OCI-LY7 (cell line): ENCODE results near the gene RAPGEF4. TPM values are rescaled to one million over a fixed set of nuclear protein-coding genes. Genes with fewer than 3 reads are reported as not detected.

Source experiments
- BruUV-seq: library from RNA; stranded (reverse); fragments of 400-500 nt; replicated peaks from 2 replicates; lab custom pipeline; 2021; lab: Mats Ljungman, UMichigan
- CTCF ChIA-PET: fragments of 300-600 bp; sonication (Branson Sonifier 250); formaldehyde crosslinking; loops from one replicate; lab custom pipeline; 2022; ENCODE audit warnings: antibody characterized with exemption; ENCODE audit not compliant: unreplicated experiment; lab: Charles Lee
- POLR2A ChIA-PET: fragments of 300-600 bp; sonication (Branson Sonifier 250); formaldehyde crosslinking; loops from one replicate; lab custom pipeline; 2022; ENCODE audit warnings: antibody characterized with exemption; lab: Charles Lee
- DNase-seq: peaks from one replicate; pipeline ENCODE4 v3.0.0-alpha.2; 2015; ENCODE audit warnings: low spot score
- H2AFZ ChIP-seq: fragments of 200-600 bp; sonication (generic), shearing (Covaris generic); 2 replicates; pipeline ENCODE4 v1.6.1; 2014; ENCODE audit warnings: mild to moderate bottlenecking, antibody characterized with exemption, low read length, moderate library complexity
- H3K27ac ChIP-seq: fragments of 200-600 bp; sonication (generic); 2 replicates; pipeline ENCODE4 v1.5.1; 2014; ENCODE audit warnings: mixed run types, low read depth, mild to moderate bottlenecking, moderate library complexity, low read length, inconsistent platforms; ENCODE audit not compliant: poor library complexity, severe bottlenecking
- H3K36me3 ChIP-seq: fragments of 200-600 bp; sonication (generic); 2 replicates; pipeline ENCODE4 v1.6.1; 2014; ENCODE audit warnings: mild to moderate bottlenecking, antibody characterized with exemption, low read length, moderate library complexity, mixed read lengths; ENCODE audit not compliant: insufficient read depth
- H3K4me1 ChIP-seq: fragments of 200-600 bp; sonication (generic); 2 replicates; pipeline ENCODE4 v1.5.1; 2014; ENCODE audit warnings: mild to moderate bottlenecking, low read length; ENCODE audit not compliant: insufficient read depth, poor library complexity, severe bottlenecking
- H3K4me2 ChIP-seq: fragments of 200-600 bp; sonication (generic); 2 replicates; pipeline ENCODE4 v1.6.1; 2014; ENCODE audit warnings: mild to moderate bottlenecking, low read length
- H3K4me3 ChIP-seq: fragments of 200-600 bp; sonication (generic); 2 replicates; pipeline ENCODE4 v1.5.1; 2014; ENCODE audit warnings: mild to moderate bottlenecking, low read depth, low read length; ENCODE audit not compliant: poor library complexity, severe bottlenecking
- H3K79me2 ChIP-seq: fragments of 200-600 bp; sonication (generic); 2 replicates; pipeline ENCODE4 v1.6.1; 2016; ENCODE audit warnings: low read depth, mild to moderate bottlenecking, low read length, moderate library complexity, mixed read lengths; ENCODE audit not compliant: insufficient read depth
- H3K9me2 ChIP-seq: fragments of 200-600 bp; sonication (generic); 2 replicates; pipeline ENCODE4 v1.6.1; 2016; ENCODE audit warnings: mild to moderate bottlenecking, low read length, mixed read lengths; ENCODE audit not compliant: insufficient read depth
- H3K9me3 ChIP-seq: fragments of 200-600 bp; sonication (generic); 2 replicates; pipeline ENCODE4 v1.6.1; 2014; ENCODE audit warnings: mild to moderate bottlenecking, mixed run types, low read length, mixed read lengths
- H4K20me1 ChIP-seq: fragments of 200-600 bp; sonication (generic); 2 replicates; pipeline ENCODE4 v1.6.1; 2014; ENCODE audit warnings: mild to moderate bottlenecking, antibody characterized with exemption, low read length, moderate library complexity, mixed read lengths; ENCODE audit not compliant: insufficient read depth
- CTCF ChIP-seq: fragments of 200-600 bp; sonication (generic); conservative IDR thresholded peaks from 2 replicates; pipeline ENCODE4 v1.5.1; 2014; ENCODE audit warnings: mild to moderate bottlenecking, antibody characterized with exemption, low read length, moderate library complexity, mixed read lengths
- EZH2phosphoT487 ChIP-seq: fragments of 200-600 bp; sonication (generic); IDR thresholded peaks from 2 replicates; pipeline ENCODE4 v1.6.1; 2018; ENCODE audit warnings: low read depth, borderline replicate concordance, mild to moderate bottlenecking, mixed run types, antibody characterized with exemption, low read length, moderate library complexity, mixed read lengths
- intact Hi-C: fragments of 100-400 bp; cut with micrococcal nuclease; formaldehyde crosslinking; loops from one replicate; pipeline ENCODE4 v1.10.0; 2022; ENCODE audit not compliant: unreplicated experiment
- total RNA-seq, 2 experiments: library from RNA; depleted of rRNA in 1 of 2; stranded (reverse); fragments of >200 nt in 1 of 2; shearing (Covaris generic) in 1 of 2; gene quantifications; 2 replicates each; pipeline ENCODE4 v1.2.3, GENCODE V29; 2014 to 2022

Gene RAPGEF4
- total RNA-seq, 2 experiments from 2014 or later, result 0.22 to 0.55 TPM

DNA sequence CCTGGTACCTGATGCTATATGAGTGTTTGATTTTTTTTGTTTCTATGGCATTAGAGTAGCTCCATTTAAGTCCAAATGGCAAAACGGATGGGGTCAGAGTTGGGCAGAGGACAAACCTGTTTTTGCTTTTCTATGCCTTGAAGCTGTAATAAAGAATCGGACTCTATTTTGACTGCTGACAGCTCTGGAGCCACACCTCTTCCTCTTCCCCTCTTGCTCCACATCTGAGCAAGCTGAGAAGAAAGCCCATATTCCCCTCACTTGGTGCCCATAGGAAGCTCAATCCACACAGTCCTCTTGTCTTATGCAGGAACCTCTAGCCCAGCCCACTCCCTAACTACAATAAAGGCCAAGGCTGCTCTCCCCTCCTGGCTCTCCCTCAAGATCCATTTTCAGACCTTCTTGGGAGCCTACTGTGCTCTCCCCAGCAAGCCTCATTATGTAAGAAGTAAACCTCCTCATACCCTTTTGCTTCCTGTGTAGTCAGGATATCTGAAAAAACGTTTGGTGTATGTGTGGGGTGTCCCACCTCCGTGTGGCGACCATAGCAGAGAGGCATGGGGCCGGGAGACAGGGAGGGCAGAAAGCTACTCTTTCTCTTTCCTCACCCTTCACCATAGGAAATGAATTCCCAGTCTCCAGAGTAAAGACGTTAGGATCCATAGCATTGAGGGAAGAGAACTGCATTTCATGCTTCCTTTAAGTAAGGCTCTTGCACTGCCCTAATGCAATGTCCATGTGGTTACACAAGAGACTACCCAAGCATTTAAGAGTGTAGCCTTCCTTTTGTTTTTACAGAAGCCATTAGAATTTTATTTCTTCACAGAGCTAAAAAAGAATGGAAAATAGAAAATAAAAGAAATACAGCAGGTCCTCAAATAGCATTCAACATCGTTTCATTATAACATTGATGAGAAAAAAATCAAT lies 41.9 kb upstream of the RAPGEF4 start:
- POLR2A ChIA-PET, result interaction anchor here (1.1 kb wide), 1 partner anchor 33 kb away, joined by 3 read pairs; no protein-coding TSS in a partner anchor
- no peak overlapping the region for H3K4me2 ChIP-seq
- H2AFZ ChIP-seq, result no peak overlapping the region

GRCh38 chr2:172697296-172697695 lies 38.3 kb upstream of the RAPGEF4 start:
- no peaks in the 10 kb centered on the region for H3K4me1 ChIP-seq
- H3K36me3 ChIP-seq, result no peaks in the 10 kb centered on the region
- H3K79me2 ChIP-seq, result no peaks in the 10 kb centered on the region
- no peaks in the 10 kb centered on the region for H3K9me2 ChIP-seq
- intact Hi-C loops, result no loop called here
- ChIA-PET CTCF (no interaction called here), POLR2A (no interaction called here)
- H2AFZ ChIP-seq, result no peak overlapping the region
- no peak overlapping the region for H3K27ac ChIP-seq
- H3K4me2 ChIP-seq, result no peak overlapping the region
- no peak for DNase-seq
- TF ChIP-seq CTCF, result no peak
- no peak for TF ChIP-seq EZH2phosphoT487
- H3K4me3 ChIP-seq, result no peak overlapping the region
- BruUV-seq, result no TSS peak
- H4K20me1 ChIP-seq, result no peaks in the 10 kb centered on the region
- H3K9me3 ChIP-seq, result no peaks in the 10 kb centered on the region

More for the DNA sequence above, 41.9 kb upstream of the RAPGEF4 start:
- Histone ChIP-seq H3K27ac (no peak overlapping the region), H3K4me1 (no peaks in the 10 kb centered on the region), H3K36me3 (no peaks in the 10 kb centered on the region), H3K4me3 (no peak overlapping the region), H3K79me2 (no peaks in the 10 kb centered on the region), H3K9me2 (no peaks in the 10 kb centered on the region), H3K9me3 (no peaks in the 10 kb centered on the region), H4K20me1 (no peaks in the 10 kb centered on the region)
- CTCF ChIA-PET, result no interaction called here
- no TSS peak for BruUV-seq
- intact Hi-C loops, result no loop called here
- DNase-seq, result no peak
- no peak for TF ChIP-seq EZH2phosphoT487
- TF ChIP-seq CTCF, result no peak
